NCI-H1417 treated with DMSO at 0.1 percent for 48 hours (cell line): Measurements from ENCODE around the gene TNFSF15.

Source experiments
- DNase-seq: peaks from one replicate; lab custom pipeline; 2025; lab: John Stamatoyannopoulos, UW

Gene TNFSF15

DNA sequence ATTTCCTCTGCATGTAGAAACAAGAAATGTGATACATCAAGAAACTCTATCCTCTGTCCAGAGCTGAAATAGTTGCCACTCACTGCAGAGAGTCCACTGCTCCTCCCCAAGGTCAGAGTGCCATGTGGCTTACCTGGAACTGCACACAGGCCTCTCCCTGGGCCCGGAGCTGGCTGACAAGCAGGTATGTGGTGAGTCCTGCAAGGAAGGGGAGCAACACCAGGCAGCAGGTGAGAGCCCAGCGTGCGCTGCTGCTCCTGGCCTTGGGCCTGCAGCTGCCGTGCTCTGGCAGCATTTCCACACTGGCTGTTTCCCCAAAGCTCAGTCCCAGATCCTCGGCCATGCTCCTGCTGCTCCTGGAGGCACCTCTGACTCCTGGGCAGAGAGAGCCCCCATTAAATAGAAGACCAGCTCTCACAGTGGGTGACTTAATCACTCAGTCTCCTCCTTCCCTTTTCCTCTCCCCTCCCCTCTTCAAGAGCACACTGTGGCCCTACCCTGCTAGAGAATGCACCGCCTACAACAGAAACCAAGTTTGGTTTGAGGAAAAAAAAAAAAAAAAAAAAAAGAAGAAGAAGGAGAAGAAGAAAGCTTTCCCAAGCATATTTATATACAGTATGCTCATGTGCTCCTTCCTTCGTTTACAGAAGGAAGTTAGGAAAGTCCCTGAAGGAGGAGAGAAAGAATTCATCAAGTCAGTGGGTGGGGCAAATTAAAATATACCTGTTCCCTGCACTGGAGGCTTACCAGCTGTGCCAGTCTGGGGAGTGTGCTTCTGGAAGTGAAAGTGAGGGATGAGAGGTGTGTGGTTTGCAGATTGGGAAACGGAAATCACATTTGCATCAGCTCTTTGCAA, at the start of gene TNFSF15:
Gene TNFSF15 (minus strand): TSS at position 370 of the 856 bp plus-strand sequence. CDS start 27 bp downstream, at position 343.
- DNase-seq, result no peak

GRCh38 chr9:114855488-114855887, 49.6 kb upstream of the TNFSF15 start:
- DNase-seq, result no peak

- no peak for DNase-seq
Measured at GRCh38 chr9:114854736-114855355, 49.0 kb upstream of the TNFSF15 start.

GRCh38 chr9:114853071-114853855, 47.4 kb upstream of the TNFSF15 start:
- DNase-seq, result no peak

DNA sequence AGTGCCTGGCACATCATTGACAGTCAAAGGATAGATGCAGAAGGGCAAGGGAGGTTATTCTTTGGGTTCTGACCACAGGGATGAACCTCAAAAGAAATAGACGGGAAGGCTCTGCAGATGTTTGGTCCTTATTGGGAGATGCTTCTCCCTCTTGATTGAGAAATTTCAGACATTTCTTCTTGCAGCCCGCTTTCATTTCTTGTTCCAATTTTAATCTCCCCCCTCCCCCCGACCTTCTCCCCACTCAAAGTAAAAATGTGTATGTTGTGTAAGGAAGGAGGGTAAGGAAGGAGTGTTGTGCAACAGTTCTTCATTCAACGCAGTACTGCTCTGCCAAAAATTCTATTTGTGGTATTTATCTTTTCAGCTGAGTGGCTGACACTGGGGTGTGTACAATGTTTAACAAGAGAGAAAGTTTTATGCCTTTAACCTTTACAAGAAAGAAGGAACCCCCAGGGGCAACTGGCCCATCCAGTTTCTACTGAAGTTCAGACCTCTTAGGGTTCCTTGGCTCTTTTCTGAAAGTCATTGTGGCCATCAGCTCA, 46.3 kb upstream of the TNFSF15 start:
- DNase-seq, result no peak

DNA sequence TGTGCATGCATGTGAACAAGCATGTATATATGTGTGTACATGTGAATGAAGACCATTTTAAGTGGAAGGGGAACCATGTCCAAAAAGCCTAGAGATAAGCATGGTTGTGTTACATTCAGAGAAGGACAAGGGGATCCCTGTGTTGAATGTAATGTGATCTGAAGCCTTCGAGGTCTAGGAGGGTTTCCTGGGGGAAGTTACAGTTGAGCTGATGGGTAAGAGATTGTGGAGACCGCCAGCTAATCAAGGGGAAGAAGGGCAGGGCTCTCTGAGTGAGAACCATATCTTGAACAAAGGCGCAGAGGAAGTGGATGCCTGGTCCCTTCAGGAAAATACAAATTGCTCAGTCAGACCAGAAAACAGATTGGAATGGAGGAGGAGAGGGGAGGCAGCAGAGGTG, 45.5 kb upstream of the TNFSF15 start:
- DNase-seq, result no peak

- no peak for DNase-seq
Measured at GRCh38 chr9:114850871-114851270, 45.0 kb upstream of the TNFSF15 start.

- no peak for DNase-seq
Measured at GRCh38 chr9:114849450-114849849, 43.6 kb upstream of the TNFSF15 start.

GRCh38 chr9:114847492-114848417, 41.9 kb upstream of the TNFSF15 start:
- DNase-seq, result no peak

DNA sequence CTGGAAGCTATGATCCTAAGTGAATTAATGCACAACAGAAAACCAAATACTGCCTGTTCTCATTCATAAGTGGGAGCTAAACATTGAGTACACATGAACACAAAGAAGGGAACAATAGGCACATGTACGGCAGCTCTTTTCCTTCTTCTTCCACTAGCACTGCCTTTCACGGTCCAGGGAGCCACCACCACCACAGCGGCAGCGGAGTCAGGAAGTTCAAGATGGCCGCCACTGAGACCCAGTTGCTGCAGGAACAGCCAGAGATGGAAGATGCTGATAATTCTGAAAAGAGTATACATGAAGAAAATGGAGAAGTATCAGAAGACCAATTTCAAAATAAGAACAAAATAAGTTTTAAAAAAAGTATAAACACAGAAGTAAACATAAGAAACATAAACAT, 39.5 kb upstream of the TNFSF15 start:
- no peak for DNase-seq

DNA sequence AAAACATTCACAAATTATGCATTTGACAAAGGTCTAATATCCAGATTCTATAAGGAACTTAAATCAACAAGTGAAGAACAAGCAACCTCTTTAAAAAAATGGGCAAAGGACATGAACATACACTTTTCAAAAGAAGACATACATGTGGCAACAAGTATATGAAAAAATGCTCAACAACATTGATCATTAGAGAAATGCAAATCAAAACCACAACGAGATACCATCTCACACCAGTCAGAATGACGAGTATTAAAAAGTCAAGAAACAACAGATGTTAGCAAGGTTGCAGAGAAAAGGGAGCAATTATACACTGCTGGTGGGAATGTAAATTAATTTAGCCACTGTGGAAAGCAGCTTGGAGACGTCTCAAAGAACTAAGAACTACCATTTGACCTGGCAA, 38.9 kb upstream of the TNFSF15 start:
- DNase-seq, result no peak

DNA sequence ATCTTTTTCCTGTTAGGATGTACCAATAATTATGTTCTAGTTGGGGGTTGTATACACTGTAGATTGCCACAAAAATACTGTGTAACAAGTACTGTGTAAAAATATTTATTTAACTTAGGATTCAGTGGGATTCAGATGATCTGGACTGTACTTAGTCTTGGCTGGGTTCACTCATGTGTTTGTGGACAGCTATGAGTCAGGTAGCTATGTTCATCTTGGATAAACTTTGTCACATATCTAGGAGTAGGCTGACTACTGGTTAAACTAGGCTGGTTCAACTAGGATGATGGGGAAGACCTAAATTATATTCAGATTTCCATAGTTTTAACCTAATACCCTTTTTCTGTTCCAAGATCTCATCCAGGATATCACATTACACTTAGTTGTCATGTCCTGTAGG, 32.1 kb upstream of the TNFSF15 start:
- DNase-seq, result no peak

DNA sequence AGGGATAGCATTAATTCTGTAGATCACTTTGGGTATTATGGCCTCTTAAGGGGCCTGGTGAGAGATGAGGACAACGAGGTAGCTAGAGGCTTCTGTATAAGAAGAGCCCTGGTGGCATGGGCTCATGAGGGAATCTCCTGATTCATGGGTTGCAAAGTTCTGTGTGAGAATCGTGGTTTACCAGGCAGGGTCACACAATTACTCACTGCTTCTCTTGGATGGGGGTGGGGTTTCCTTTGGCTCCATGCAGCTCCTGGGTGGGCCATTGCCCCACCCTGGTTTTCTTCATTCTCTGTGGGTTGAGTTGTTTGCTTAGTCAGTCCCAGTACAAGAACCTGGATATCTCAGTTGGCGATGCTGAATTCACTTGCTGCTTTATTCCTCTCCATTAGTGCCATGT, 30.9 kb upstream of the TNFSF15 start:
- no peak for DNase-seq

DNA sequence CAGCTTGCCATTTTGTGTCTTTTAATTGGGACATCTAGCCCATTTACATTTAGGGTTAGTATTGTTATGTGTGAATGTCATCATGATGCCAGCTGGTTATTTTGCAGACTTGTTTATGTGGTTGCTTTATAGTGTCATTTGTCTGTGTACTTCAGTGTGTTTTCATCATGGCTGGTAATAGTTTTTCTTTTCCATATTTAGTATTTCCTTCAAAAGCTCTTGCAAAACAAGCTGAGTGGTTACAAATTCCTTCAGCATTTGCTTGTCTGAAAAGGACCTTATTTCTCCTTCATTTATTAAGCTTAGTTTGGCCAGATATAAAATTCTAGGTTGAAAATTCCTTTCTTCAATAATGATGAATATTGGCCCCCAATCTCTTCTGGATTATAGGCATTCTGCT, 28.5 kb upstream of the TNFSF15 start:
- no peak for DNase-seq

- no peak for DNase-seq
Measured at GRCh38 chr9:114830546-114830945, 24.7 kb upstream of the TNFSF15 start.

GRCh38 chr9:114829574-114830440, 24.0 kb upstream of the TNFSF15 start:
- no peak for DNase-seq

DNA sequence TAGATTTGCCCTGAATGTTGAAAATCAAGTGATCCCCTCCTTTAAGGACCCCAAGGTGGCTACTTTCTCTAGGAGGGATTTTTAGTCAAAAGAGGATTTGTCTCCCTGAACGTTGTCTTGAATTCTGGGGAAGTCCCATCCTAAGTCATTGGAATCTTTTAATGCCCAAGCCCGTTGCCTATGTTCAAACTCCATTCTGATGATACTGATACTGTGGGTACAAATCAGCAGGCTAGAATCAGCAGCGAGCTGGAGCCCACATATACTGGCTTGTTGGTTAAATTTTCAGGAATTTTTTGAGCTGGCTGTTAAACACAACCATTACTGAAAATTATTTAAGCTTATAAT, 22.4 kb upstream of the TNFSF15 start:
- DNase-seq, result no peak

DNA sequence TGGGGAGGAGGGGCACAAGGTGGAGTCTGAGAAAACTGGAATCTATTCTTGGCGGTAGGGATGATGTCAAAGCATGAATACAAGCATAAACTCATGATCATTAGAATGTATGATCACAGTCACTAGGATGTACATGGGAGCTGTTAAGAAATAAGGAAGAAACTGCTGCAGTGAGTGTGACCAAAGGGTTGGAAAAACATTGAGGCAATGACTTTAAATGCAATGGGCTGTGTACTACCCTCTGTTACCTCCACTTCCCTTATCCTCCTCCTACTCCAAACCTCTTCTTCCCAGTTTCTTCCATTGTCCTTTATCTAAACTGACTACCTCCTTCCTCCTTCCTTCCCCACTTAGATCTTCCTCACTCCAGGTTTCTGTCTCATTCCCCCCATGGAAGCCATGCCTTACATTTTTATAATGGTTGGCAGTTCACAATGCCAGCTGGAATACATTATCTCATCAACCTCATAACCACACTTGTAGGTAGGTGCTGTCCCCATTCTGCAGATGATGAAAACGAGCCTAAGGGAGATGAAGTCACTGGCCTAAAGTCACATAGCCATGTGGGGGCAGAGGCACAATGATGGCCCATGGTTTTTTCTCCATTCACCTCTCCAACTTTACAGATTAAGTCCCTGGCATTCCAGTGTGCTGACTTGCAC, 21.9 kb upstream of the TNFSF15 start:
- no peak for DNase-seq

DNA sequence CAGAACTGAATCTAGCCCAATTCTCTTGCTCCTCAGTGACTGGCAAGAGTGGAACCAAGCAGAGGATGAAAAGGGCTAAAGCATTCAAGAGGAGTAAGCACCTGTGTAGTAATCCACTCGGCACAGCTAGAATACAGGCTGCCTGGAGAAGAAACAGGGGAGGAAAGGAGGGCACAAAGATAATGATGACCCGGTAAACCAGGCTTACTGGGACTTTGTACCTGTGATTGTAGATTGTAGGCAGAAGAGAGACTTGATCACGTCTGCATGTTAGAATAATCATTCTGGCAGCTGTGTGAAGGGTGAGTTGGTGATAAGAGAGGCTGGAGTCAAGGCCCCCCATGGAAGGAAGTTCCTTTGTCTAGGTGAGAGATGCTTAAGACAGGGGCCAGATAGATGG, 20.6 kb upstream of the TNFSF15 start:
- no peak for DNase-seq
